Activated CD4-positive, alpha-beta T cell treated with anti-CD3 and anti-CD28 coated beads for 1 hour (primary cell): ENCODE data around the gene BOC.

Experiments used
- DNase-seq: peaks from one replicate; pipeline ENCODE4 v3.0.0-alpha.2; 2020

Gene BOC

GRCh38 chr3:113223475-113224281 lies 12.3 kb downstream of the BOC start:
- DNase-seq = no peak

GRCh38 chr3:113225286-113225685 lies 13.9 kb downstream of the BOC start:
- DNase-seq = no peak

GRCh38 chr3:113226491-113226890 lies 15.1 kb downstream of the BOC start:
- no peak for DNase-seq

GRCh38 chr3:113227146-113227545 lies 15.8 kb downstream of the BOC start:
- DNase-seq = no peak

- DNase-seq = no peak
These were observed 17.3 kb downstream of the BOC start for GRCh38 chr3:113228498-113229286.

- no peak for DNase-seq
These were observed 20.0 kb downstream of the BOC start for GRCh38 chr3:113231391-113231790.

GRCh38 chr3:113231827-113232253 lies 20.5 kb downstream of the BOC start:
- no peak for DNase-seq

- DNase-seq = no peak
These were observed 21.0 kb downstream of the BOC start for GRCh38 chr3:113232342-113232741.

GRCh38 chr3:113233497-113233896 lies 22.1 kb downstream of the BOC start:
- DNase-seq = no peak

GRCh38 chr3:113234028-113234427 lies 22.7 kb downstream of the BOC start:
- DNase-seq = no peak

- DNase-seq = no peak
These were observed 23.4 kb downstream of the BOC start for GRCh38 chr3:113234688-113235260.

- no peak for DNase-seq
These were observed 27.1 kb downstream of the BOC start for GRCh38 chr3:113238503-113238902.

GRCh38 chr3:113240841-113241240 lies 29.5 kb downstream of the BOC start:
- no peak for DNase-seq

GRCh38 chr3:113241292-113242095 lies 30.1 kb downstream of the BOC start:
- DNase-seq = no peak

GRCh38 chr3:113242096-113242581 lies 30.8 kb downstream of the BOC start:
- no peak for DNase-seq

GRCh38 chr3:113243071-113243470 lies 31.7 kb downstream of the BOC start:
- no peak for DNase-seq

- DNase-seq = no peak
These were observed 32.5 kb downstream of the BOC start for GRCh38 chr3:113243846-113244245.

- DNase-seq = no peak
These were observed 34.4 kb downstream of the BOC start for GRCh38 chr3:113245761-113246161.

GRCh38 chr3:113247068-113247467 lies 35.7 kb downstream of the BOC start:
- no peak for DNase-seq

- DNase-seq = no peak
These were observed 36.5 kb downstream of the BOC start for GRCh38 chr3:113247675-113248458.

GRCh38 chr3:113249111-113249510 lies 37.8 kb downstream of the BOC start:
- DNase-seq = no peak

GRCh38 chr3:113249601-113250000 lies 38.2 kb downstream of the BOC start:
- no peak for DNase-seq
